HG03432 (cell line): Measurements from ENCODE around the gene CTDSPL.
A peak's percentile ranks its signal among the peaks of the same experiment; 100 is the strongest.

Experiments
- ATAC-seq: cut with Tn5 transposase; IDR thresholded peaks from one replicate; pipeline ENCODE4 v1.9.1; 2021; ENCODE audit warnings: mild to moderate bottlenecking, moderate library complexity; ENCODE audit not compliant: unreplicated experiment

CTDSPL gene

GRCh38 chr3:37997791-37998370 lies 136.2 kb downstream of the CTDSPL start:
- ATAC-seq = no peak

DNA sequence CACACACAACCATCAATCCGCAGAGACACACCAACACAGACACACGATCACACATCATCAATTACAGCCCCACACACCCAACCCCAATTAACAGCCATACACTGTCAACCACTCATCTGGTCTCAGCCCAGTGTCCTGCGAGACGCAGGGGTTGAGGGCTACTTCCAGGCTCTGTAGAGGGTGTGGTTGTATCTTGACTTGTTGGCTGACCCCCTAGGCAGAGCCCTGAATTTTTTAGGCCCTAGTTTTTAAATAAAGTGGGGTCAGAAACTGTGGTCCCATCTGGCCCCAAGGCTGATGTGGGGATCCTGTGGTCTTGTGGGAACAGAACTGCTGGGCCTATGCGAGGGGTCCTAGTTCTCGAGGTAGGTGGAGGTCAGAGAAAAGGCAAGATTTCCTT lies 138.2 kb downstream of the CTDSPL start:
- ATAC-seq = no peak

DNA sequence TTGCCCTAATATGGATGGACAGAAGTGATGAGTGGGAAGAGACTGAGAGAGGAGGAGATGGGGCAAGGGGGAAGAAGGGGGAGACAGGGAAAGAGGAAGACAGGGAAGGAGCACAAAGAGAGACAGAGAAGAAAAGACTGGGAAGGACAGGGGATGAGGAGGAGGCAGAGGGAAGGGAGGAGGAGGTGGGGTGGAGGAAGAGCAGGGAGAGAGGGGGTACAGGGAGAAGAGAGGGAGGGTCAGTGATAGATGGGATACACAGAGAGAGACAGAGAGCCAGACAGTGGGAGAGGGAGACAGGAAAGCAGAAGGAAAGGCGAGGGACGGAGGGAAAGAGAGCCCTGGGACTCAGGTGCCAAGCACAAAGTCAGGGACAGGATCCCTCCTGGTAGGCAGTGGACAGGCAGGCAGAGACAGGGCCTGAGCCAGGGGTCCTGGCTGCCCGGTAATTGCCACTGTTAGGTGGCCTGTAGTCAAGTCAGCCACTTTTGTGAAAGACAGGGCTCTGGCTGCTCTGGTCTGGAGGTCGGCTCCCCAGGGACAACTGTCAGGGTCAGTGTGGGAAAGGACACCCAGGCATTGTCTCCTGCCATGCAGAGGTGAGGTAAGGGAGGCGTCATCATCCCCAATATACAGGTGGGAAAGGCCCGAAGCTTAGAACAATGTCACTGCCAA lies 138.7 kb downstream of the CTDSPL start:
- no peak for ATAC-seq

GRCh38 chr3:38000965-38001455 lies 139.3 kb downstream of the CTDSPL start:
- ATAC-seq = no peak

DNA sequence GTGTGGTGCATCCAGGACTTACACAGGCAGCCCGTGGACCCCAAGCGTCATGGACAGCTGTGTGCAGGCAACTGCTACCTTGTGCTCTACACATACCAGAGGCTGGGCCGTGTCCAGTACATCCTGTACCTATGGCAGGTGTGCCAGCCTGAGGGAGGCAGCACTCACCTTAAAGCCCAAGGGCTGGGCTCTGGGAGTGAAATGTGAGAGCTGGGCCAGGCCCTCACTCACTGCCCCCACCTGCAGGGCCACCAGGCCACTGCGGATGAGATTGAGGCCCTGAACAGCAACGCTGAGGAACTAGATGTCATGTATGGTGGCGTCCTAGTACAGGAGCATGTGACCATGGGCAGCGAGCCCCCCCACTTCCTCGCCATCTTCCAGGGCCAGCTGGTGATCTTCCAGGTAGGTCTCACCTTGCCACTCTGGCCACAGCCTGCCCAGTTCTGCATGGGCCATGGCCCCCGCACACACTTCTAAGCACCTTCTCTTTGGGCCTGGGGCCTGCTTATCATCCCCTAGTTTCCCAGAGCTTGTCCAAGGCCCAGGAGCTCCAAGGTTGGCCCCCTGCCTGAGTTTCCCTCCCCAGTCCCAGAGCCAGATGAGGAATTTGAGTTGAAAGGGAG lies 139.9 kb downstream of the CTDSPL start:
- ATAC-seq = no peak

GRCh38 chr3:38002291-38002876 lies 140.7 kb downstream of the CTDSPL start:
- ATAC-seq = no peak

DNA sequence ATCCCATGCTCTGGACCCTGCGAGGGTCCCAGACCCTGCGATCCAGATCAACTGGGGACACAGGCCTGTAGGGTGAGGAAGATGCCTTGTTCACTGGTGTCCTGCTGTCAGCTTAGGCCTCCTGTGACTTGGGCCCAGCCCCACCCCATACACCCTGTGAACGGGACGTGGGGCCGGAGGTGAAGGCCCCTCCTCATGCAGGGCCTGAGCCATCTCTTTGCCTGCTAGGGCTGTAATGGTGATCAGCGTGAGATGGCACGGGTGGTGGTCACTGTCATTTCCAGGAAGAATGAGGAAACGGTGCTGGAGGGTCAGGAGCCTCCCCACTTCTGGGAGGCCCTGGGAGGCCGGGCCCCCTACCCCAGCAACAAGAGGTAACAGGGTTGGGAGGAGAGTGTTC lies 141.3 kb downstream of the CTDSPL start:
- ATAC-seq = no peak

DNA sequence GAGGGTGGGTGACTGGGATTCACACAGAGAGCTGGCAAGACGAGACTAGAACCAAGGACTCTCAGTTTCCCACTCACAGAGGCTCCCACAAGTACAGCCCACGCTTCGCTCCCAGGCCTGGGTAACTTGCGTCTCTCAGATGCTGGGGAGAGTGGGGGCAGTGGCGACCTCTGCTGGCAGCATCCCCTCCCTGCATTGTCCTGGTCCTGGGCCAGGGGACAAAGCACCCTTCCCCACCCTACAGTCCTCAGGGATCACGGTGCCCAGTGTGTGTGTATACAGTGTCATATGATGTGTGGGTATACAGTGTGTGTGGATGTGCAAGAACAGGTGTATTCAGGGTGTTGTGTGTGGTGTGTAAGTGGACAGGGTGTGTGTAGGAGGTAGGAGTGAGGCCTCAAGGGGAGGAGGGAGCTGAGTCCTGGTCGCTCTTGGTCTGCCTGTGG lies 141.7 kb downstream of the CTDSPL start:
- ATAC-seq = no peak

GRCh38 chr3:38003817-38004414 lies 142.2 kb downstream of the CTDSPL start:
- ATAC-seq = no peak

GRCh38 chr3:38004415-38005075 lies 142.9 kb downstream of the CTDSPL start:
- ATAC-seq = peak; percentile 55

DNA sequence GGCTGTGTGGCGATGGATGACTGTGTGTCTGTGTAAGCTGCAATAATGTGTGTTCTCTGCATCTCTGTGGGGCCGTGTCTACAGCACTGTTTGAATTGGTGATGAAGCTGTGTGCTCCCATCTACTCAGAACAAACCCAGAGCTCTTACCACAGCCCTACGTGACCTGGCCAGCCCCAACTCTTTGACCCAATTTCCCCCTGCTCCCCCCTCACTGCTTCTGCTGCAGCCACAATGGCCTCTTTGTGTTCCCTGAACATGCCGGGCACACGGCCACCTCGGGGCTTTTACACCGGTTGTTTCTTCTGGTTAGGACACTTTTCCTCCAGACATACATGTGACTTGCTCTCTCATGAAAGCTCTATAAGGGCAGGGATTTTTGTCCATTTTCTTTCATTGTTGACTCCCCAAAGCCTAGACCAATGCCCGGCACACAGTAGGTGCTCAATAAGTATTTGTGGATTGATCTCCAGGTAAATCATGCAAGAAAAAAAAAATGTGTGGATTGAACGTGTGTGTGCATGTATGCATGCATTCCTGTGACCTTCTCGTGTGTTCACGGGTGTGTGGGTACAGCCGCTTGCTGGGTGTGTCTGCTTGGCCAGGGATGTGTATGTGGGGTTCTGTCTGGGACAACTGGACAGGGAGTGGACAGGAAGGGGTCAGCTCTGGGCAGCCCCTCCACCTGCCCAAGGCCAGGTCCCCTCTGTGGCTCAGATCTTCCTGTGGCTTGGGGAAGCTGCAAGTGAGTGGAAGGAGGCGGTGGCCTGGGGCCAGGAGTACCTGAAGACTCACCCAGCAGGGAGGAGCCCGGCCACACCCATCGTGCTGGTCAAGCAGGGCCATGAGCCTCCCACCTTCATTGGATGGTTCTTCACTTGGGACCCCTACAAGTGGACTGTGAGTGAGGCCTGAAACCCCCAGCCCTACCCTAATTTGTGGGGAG lies 143.7 kb downstream of the CTDSPL start:
- ATAC-seq = no peak

DNA sequence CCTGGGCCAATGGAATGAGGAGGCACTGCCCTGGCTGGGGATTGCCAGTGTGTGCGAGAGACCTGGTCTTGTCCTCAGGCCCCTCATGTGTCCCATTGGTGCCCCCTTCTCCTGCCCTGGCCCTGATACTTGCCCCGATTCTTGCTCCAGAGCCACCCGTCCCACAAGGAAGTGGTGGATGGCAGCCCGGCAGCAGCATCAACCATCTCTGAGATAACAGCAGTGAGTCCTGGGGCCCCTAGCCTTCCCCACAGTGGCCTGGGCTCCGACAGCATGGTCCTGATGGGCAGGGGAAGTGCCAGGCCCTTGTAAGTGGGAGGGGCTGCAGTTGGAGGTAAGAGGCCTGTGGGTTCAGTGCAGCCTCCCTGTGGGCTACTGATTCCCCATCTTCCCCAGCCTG lies 144.4 kb downstream of the CTDSPL start:
- no peak for ATAC-seq

GRCh38 chr3:38006445-38006995 lies 144.8 kb downstream of the CTDSPL start:
- ATAC-seq = no peak

DNA sequence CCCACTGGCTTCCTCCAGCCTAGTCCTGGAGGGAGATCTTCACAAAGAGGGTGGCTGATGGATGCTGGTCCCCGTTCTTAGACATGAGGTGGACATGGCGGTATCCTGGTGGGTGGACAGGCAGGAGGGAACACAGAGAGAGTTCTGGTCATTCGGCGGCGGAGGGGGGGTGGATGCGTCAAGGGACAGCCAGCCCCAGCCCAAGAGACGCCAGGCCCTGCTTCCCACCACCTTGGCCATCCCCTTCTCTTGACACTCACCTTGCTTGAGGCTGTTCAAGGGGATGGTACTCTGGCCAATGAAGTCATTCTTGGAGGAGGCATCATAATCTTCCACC lies 146.0 kb downstream of the CTDSPL start:
- ATAC-seq = no peak

DNA sequence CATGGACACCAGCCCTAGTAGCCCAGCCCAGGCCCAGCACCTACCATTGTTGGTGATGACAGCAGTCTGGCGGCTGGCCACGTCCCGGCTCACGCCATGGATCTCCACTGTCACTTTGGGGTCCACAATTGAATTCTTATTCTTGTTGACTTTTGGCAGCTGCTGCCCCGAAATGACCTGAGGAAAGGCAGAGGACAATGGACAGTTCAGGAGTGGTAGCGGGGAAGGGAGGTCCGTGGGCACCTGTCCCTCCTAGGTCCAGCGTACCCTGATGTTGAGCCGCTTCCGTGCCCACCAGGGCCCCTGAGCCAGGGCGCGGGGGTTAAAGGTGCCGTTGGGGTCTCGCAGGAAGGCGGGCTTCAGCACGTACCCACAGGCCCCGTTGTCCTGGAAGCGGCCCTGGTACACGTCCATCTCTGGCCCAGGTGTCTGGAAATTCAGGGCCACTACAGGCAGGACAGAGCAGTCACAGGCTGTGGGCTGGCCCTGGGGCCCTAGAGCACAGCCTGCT lies 146.6 kb downstream of the CTDSPL start:
- ATAC-seq = no peak

DNA sequence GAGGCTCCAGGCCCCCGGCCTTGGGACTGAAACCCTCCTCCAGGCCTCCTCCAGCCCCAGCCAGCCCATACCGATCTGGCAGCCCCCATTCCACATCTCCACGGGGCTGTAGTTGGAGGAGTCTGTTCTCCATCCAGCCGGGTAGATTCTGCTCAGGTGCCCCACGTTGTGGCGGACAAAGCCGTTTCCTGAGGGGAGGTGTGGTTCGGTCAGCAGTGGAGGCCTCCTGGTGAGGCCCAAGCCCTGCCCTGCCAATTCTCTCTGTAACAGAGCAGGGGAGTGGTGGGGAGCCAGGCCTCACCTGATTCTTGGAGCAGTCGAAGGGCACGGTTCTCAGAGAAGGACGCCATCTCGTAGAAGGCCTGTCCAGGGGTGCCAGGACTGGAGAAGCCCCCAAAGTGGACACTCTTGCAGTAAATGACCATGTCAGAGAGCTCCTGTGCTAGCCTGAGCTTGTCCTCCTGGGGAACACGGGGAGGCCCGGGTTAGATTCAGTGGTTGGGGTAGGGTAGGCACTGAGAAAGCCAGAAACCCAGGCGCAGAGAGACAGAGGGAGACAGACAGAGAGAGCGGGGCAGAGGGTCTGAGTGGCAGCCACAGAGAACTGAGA lies 147.4 kb downstream of the CTDSPL start:
- ATAC-seq = no peak

GRCh38 chr3:38009807-38010591 lies 148.3 kb downstream of the CTDSPL start:
- ATAC-seq = no peak

- no peak for ATAC-seq
These were observed 149.4 kb downstream of the CTDSPL start for GRCh38 chr3:38011111-38011510.
